Stimulated activated naive CD8-positive, alpha-beta T cell treated with anti-CD3 and anti-CD28 coated beads, Interleukin-15, Interleukin-2, amounts not matched to agents 100 ng/mL and 50 ng/mL, for 24 hours (primary cell): ENCODE measurements around the gene OGFOD3.
"Not testable (repeated sequence)": the region's sequence is repeated elsewhere in the genome, so short reads cannot be mapped to it uniquely, and the experiment has no call there.

Source experiments
- H3K27ac Mint-ChIP-seq: one replicate; pipeline ENCODE4 v1.8.0; 2021; ENCODE audit warnings: mild to moderate bottlenecking, mixed read lengths
- H3K27me3 Mint-ChIP-seq: one replicate; pipeline ENCODE4 v1.8.0; 2021; ENCODE audit warnings: mixed read lengths
- H3K36me3 Mint-ChIP-seq: one replicate; pipeline ENCODE4 v1.8.0; 2021; ENCODE audit warnings: low read depth, mixed read lengths
- H3K4me1 Mint-ChIP-seq: one replicate; pipeline ENCODE4 v1.8.0; 2021; ENCODE audit warnings: low read depth, mixed read lengths
- H3K4me3 Mint-ChIP-seq: one replicate; pipeline ENCODE4 v1.8.0; 2021; ENCODE audit warnings: mild to moderate bottlenecking, mixed read lengths
- H3K9me3 Mint-ChIP-seq: one replicate; pipeline ENCODE4 v1.8.0; 2021; ENCODE audit warnings: mixed read lengths

Gene OGFOD3

GRCh38 chr17:82373072-82373452 lies 45.3 kb downstream of the OGFOD3 start:
- not testable (repeated sequence) for H3K4me3 Mint-ChIP-seq, H3K36me3 Mint-ChIP-seq, H3K9me3 Mint-ChIP-seq, H3K27ac Mint-ChIP-seq
- H3K4me1 Mint-ChIP-seq, result peaks cover 21% of the 10 kb centered on the region
- peaks cover 48% of the 10 kb centered on the region for H3K27me3 Mint-ChIP-seq

- no peaks in the 10 kb centered on the region for H3K36me3 Mint-ChIP-seq
- no peak overlapping the region for H3K27ac Mint-ChIP-seq
- H3K4me3 Mint-ChIP-seq, result no peak overlapping the region
- H3K4me1 Mint-ChIP-seq, result peaks cover 21% of the 10 kb centered on the region
- H3K27me3 Mint-ChIP-seq, result peaks cover 44% of the 10 kb centered on the region
- no peaks in the 10 kb centered on the region for H3K9me3 Mint-ChIP-seq
These were observed 45.9 kb downstream of the OGFOD3 start for GRCh38 chr17:82372249-82373071.

GRCh38 chr17:82371333-82372248 lies 46.8 kb downstream of the OGFOD3 start, which contains the start of gene UTS2R:
Gene UTS2R (plus strand): TSS chr17:82371765. CDS start chr17:82374325, 2,560 bp downstream.
- Mint-ChIP-seq H3K27me3 (peaks cover 40% of the 10 kb centered on the region), H3K27ac (no peak within 1 kb of the TSS), H3K36me3 (no peaks in the 10 kb centered on the region), H3K4me3 (peak within 1 kb of the TSS; percentile 65), H3K9me3 (no peaks in the 10 kb centered on the region), H3K4me1 (peaks cover 21% of the 10 kb centered on the region)

- peaks cover 21% of the 10 kb centered on the region for H3K4me1 Mint-ChIP-seq
- no peaks in the 10 kb centered on the region for H3K9me3 Mint-ChIP-seq
- H3K36me3 Mint-ChIP-seq, result no peaks in the 10 kb centered on the region
- H3K4me3 Mint-ChIP-seq, result peak overlapping the region; percentile 65
- H3K27ac Mint-ChIP-seq, result no peak overlapping the region
- H3K27me3 Mint-ChIP-seq, result peaks cover 33% of the 10 kb centered on the region
These were observed 47.7 kb downstream of the OGFOD3 start for GRCh38 chr17:82370471-82371332.

GRCh38 chr17:82369211-82369610 lies 49.2 kb downstream of the OGFOD3 start:
- Mint-ChIP-seq H3K27me3 (peaks cover 31% of the 10 kb centered on the region), H3K36me3 (no peaks in the 10 kb centered on the region), H3K9me3 (no peaks in the 10 kb centered on the region), H3K4me1 (peaks cover 21% of the 10 kb centered on the region), H3K4me3 (no peak overlapping the region), H3K27ac (no peak overlapping the region)

- Mint-ChIP-seq H3K4me1 (peaks cover 15% of the 10 kb centered on the region), H3K27ac (no peak overlapping the region), H3K27me3 (peaks cover 23% of the 10 kb centered on the region), H3K9me3 (no peaks in the 10 kb centered on the region), H3K4me3 (no peak overlapping the region), H3K36me3 (no peaks in the 10 kb centered on the region)
These were observed 50.5 kb downstream of the OGFOD3 start for GRCh38 chr17:82367724-82368524.

GRCh38 chr17:82366749-82367148 lies 51.6 kb downstream of the OGFOD3 start:
- Mint-ChIP-seq H3K27me3 (peaks cover 16% of the 10 kb centered on the region), H3K9me3 (no peaks in the 10 kb centered on the region), H3K36me3 (no peaks in the 10 kb centered on the region), H3K4me3 (no peak overlapping the region), H3K27ac (no peak overlapping the region), H3K4me1 (peaks cover 8% of the 10 kb centered on the region)

GRCh38 chr17:82365606-82366295 lies 52.6 kb downstream of the OGFOD3 start:
- H3K27ac Mint-ChIP-seq, result no peak overlapping the region
- no peaks in the 10 kb centered on the region for H3K9me3 Mint-ChIP-seq
- no peak overlapping the region for H3K4me3 Mint-ChIP-seq
- peaks cover 3% of the 10 kb centered on the region for H3K4me1 Mint-ChIP-seq
- peaks cover 11% of the 10 kb centered on the region for H3K27me3 Mint-ChIP-seq
- no peaks in the 10 kb centered on the region for H3K36me3 Mint-ChIP-seq

GRCh38 chr17:82361885-82362633 lies 56.3 kb downstream of the OGFOD3 start:
- Mint-ChIP-seq H3K4me3 (no peak overlapping the region), H3K36me3 (no peaks in the 10 kb centered on the region), H3K4me1 (peaks cover 8% of the 10 kb centered on the region), H3K9me3 (no peaks in the 10 kb centered on the region), H3K27me3 (peaks cover 13% of the 10 kb centered on the region), H3K27ac (peak overlapping the region; percentile 37)

- H3K4me3 Mint-ChIP-seq, H3K27ac Mint-ChIP-seq, H3K36me3 Mint-ChIP-seq, H3K9me3 Mint-ChIP-seq, H3K4me1 Mint-ChIP-seq: not testable (repeated sequence)
- peaks cover 18% of the 10 kb centered on the region for H3K27me3 Mint-ChIP-seq
These were observed 58.8 kb downstream of the OGFOD3 start for GRCh38 chr17:82359451-82360074.

GRCh38 chr17:82358465-82359350 lies 59.7 kb downstream of the OGFOD3 start, which contains the start of gene TEX19:
Gene TEX19 (plus strand): TSS chr17:82359247. CDS start chr17:82362151, 2,904 bp downstream.
- H3K9me3 Mint-ChIP-seq, result no peaks in the 10 kb centered on the region
- peaks cover 18% of the 10 kb centered on the region for H3K27me3 Mint-ChIP-seq
- peak within 1 kb of the TSS; percentile 21 for H3K27ac Mint-ChIP-seq
- H3K4me3 Mint-ChIP-seq, result no peak within 1 kb of the TSS
- no peaks in the 10 kb centered on the region for H3K36me3 Mint-ChIP-seq
- peaks cover 8% of the 10 kb centered on the region for H3K4me1 Mint-ChIP-seq

- H3K36me3 Mint-ChIP-seq, result no peaks in the 10 kb centered on the region
- H3K4me1 Mint-ChIP-seq, result peaks cover 8% of the 10 kb centered on the region
- no peak overlapping the region for H3K4me3 Mint-ChIP-seq
- peaks cover 18% of the 10 kb centered on the region for H3K27me3 Mint-ChIP-seq
- no peak overlapping the region for H3K27ac Mint-ChIP-seq
- H3K9me3 Mint-ChIP-seq, result no peaks in the 10 kb centered on the region
These were observed 61.0 kb downstream of the OGFOD3 start for GRCh38 chr17:82357394-82357793.
